Coronary artery (tissue), 2 donors: ENCODE results near the gene DPH5.

Experiments used
- DNase-seq: peaks from one replicate; pipeline ENCODE4 v3.0.0-alpha.2; 2017; ENCODE audit warnings: low spot score
- H3K27ac ChIP-seq, 2 donors: fragments of 200-600 bp; sonication (generic); one replicate each; pipeline ENCODE4 v1.5.1; 2016 to 2019
- H3K4me3 ChIP-seq: fragments of 200-600 bp; sonication (generic); 2 replicates; pipeline ENCODE4 v1.5.1; 2016; ENCODE audit warnings: mild to moderate bottlenecking, moderate library complexity
- TF ChIP-seq, protein P1 (sequence below): fragments of 200-600 bp; sonication (generic); IDR thresholded peaks from one replicate; pipeline ENCODE4 v1.5.1; 2019; ENCODE audit warnings: antibody characterized with exemption

The DPH5 gene

DNA sequence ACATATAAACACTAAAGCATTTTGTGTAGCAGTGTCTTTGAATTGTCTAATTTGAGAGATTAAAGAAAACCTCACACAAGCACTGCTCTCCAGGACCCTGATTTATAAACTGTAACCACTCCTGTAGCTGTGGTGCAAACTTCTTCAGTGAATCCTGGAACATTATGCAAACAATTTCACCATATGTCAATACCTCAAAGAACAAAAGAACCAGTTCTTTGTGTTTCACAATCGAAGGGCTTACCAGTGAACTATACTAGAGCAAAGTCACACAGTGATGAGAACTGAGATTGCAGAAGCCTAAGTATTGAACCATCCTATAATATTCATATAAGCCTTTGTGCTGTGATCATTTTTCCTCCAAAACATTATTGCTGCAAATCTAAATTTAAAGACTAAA, 21.5 kb downstream of the DPH5 start:
- Histone ChIP-seq H3K4me3 (no peak overlapping the region), H3K27ac (no peak overlapping the region)
- TF ChIP-seq, protein P1, sequence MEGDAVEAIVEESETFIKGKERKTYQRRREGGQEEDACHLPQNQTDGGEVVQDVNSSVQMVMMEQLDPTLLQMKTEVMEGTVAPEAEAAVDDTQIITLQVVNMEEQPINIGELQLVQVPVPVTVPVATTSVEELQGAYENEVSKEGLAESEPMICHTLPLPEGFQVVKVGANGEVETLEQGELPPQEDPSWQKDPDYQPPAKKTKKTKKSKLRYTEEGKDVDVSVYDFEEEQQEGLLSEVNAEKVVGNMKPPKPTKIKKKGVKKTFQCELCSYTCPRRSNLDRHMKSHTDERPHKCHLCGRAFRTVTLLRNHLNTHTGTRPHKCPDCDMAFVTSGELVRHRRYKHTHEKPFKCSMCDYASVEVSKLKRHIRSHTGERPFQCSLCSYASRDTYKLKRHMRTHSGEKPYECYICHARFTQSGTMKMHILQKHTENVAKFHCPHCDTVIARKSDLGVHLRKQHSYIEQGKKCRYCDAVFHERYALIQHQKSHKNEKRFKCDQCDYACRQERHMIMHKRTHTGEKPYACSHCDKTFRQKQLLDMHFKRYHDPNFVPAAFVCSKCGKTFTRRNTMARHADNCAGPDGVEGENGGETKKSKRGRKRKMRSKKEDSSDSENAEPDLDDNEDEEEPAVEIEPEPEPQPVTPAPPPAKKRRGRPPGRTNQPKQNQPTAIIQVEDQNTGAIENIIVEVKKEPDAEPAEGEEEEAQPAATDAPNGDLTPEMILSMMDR, result no peak
- no peak for DNase-seq

DNA sequence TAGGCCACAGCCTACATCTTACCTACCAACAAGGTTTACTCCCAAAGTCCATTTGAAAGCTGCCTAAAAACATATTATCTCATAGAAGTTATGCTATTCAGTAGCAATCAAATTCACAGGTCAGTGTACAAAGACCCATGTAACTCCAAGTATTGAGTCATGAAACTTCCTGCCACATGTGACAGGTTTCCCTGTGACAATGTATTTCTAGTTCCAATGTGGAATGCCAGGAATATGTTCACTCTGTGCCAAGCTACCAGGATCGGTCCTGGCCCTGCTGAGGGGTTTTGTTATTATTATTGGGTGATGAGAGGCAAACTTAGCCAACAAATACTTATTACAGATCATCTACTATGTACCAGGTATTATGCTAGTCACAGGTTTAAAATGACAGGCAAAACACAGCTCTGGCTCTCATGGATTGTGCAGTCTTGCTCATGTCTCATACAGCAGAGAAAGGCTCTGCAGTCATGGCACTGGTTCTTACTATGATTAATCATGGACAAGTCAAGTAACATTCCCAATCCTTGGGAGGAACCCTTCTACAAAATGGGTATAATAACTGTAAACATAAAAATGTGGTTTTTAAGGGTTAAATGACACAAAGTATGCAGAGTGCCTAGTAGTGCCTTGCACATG, 22.5 kb downstream of the DPH5 start:
- TF ChIP-seq, protein P1, result no peak
- no peak overlapping the region for H3K4me3 ChIP-seq
- no peak for DNase-seq
- peak overlapping the region in 1 of 2 donors; percentile 33 for H3K27ac ChIP-seq

DNA sequence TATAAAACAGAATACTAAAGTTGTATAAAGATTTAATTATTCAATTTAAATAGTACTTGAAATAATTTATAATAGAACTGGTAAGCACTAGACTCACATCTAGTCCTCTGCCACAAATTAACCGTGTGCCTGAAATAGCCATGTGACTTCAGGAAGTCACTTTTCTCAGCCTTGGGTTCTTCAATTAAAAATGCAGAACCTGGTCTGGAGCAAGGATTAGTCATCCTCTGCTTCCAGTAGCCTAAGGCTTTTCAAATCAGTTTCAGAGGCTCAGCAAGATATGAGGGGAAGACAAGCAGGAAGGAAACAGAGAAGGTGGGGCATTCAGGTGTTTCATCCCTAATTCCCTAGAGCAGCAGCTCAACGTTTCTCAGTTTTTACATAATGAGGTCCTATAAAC, 23.0 kb downstream of the DPH5 start:
- TF ChIP-seq, protein P1, result no peak
- Histone ChIP-seq H3K4me3 (no peak overlapping the region), H3K27ac (peak overlapping the region in 1 of 2 donors; percentile 33)
- DNase-seq, result no peak

DNA sequence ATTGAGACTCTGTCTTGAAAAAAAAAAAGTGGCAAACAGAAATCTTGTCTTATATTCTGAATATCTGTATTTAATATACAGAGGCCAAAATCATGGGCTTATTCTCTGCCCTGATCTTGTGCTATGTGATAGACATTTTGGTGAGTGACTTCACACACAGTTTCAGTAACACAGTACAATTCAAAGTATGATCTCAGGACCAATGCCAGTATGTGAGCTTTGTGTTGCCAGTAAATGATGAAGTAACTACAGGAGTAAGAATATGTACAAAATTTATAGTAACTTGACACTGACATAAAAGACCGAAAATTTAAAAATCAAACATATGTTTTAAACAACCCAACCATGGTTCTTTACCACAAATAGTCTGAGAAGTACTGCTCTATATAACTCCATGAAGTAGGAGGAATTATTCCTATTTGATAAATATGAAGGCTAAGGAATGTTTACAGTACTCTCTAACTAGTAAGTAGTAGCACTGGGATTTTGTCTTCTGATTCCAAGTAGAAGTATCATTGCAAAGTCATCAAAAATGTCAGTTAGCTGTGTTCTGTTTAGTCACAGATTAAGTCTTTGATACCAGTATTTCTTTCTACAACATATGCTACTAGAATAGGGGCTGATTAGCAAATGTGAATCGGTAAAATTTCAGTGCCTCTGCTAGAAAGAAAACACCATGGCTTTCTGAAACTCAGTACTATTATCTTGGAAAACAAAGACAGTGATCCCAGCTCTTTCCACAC, 25.3 kb downstream of the DPH5 start:
- no peak for DNase-seq
- TF ChIP-seq, protein P1, result no peak
- no peak overlapping the region for H3K4me3 ChIP-seq
- H3K27ac ChIP-seq, result no peak overlapping the region

DNA sequence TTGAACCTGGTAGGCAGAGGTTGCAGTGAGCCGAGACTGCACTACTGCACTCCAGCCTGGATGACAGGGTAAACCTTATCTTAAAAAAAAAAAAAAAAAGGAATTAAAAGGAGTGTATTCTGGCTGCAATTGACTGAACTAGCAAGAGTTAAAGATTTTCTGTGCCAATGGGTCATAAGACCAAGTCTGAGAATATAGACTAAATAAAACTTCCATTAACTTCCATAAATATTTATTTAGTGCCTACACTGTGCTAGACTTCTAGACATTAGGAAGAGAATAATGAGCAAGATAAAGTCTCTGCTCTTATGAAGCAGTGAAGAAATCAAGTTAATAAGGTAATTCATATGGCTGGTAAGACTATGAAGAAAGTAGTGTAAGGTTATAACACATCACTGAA, 27.2 kb downstream of the DPH5 start:
- Histone ChIP-seq H3K4me3 (no peak overlapping the region), H3K27ac (no peak overlapping the region)
- DNase-seq, result no peak
- TF ChIP-seq, protein P1, result no peak

DNA sequence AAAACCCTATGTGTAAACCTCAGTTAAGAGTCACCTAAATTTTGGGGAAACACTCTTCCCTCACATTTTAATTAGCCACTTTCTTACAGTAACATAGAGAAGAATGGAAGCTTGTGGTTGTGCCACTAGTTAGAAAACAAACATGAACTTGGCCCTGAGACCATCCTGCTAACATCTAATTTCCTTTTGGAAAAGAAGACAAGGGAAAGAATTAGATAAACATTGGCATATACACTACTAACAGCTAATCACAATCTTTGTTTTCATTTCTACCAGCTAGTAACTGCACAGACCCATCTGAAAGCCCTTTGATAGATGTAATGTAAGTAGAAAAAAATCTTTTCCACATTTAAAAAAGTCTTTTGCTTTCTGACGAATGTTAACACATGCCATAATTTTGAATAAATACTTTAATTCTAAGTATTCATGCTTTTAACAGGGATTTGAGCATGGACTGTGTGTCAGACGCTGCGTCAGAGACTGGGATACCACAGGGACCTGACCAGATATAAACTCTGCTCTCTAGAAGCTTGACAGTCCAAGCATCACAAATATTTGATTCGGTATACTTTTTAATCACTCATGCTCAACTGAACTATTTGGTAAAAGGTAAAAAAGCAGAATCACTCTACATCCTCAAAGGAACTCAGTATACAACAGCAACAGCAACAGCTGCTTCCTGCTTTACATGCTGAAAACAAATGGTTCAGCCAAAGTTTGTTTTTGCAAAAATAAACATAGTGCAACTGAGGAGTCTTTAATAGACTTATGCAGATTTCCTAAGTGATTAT, 30.2 kb downstream of the DPH5 start:
- no peak overlapping the region for H3K4me3 ChIP-seq
- TF ChIP-seq, protein P1, result no peak
- H3K27ac ChIP-seq, result no peak overlapping the region
- no peak for DNase-seq
